Esophagus squamous epithelium (tissue), 5 donors: Measurements from ENCODE around the gene MYO7B. TPM values are rescaled to one million over a fixed set of nuclear protein-coding genes. Genes with fewer than 3 reads are reported as not detected.

Experiments
- DNase-seq: peaks from one replicate; lab custom pipeline; 2025; lab: John Stamatoyannopoulos, UW
- H3K27ac ChIP-seq, 4 donors: fragments of 200-600 bp; sonication (generic); one replicate each; pipeline ENCODE4 v1.5.1; 2016 to 2019; ENCODE audit warnings: mild to moderate bottlenecking in 1 of 4
- H3K27me3 ChIP-seq, 4 donors: fragments of 200-600 bp; sonication (generic); 1 replicate in 3 of 4; 2 replicates in 1 of 4; pipeline versions ENCODE4 v1.5.1 to v1.6.0; 2017 to 2021; ENCODE audit warnings: antibody characterized with exemption in 1 of 4
- H3K36me3 ChIP-seq, 3 donors: fragments of 200-600 bp; sonication (generic); one replicate each; pipeline ENCODE4 v1.5.1; 2016 to 2019
- H3K4me1 ChIP-seq, 3 donors: fragments of 200-600 bp; sonication (generic); one replicate each; pipeline ENCODE4 v1.5.1; 2017 to 2019
- H3K4me3 ChIP-seq, 4 donors: fragments of 200-600 bp; sonication (generic); 1 replicate in 3 of 4; 2 replicates in 1 of 4; pipeline ENCODE4 v1.5.1; 2016 to 2019; ENCODE audit warnings: mild to moderate bottlenecking in 2 of 4, moderate library complexity in 1 of 4
- H3K9me3 ChIP-seq, 3 donors: fragments of 200-600 bp; sonication (generic); one replicate each; pipeline ENCODE4 v1.5.1; 2016 to 2019
- POLR2A ChIP-seq, 4 donors: fragments of 450-650 bp; IDR thresholded peaks; one replicate each; pipeline ENCODE4 v1.6.1; 2017; ENCODE audit warnings: antibody characterized with exemption in 4 of 4, mild to moderate bottlenecking in 4 of 4, moderate library complexity in 3 of 4
- WGBS, 2 donors: methylation state at CpG; one replicate each; pipeline ENCODE4 v1.1.5; 2018; 5-methylcytosine and 5-hydroxymethylcytosine counted together
- intact Hi-C: fragments of 100-400 bp; cut with DNase I; formaldehyde crosslinking; loops from one replicate; pipeline ENCODE4 v1.15.0; 2022
- total RNA-seq, 4 donors: library from RNA; depleted of rRNA; stranded (reverse); fragments of >200 nt; gene quantifications; one replicate each; pipeline ENCODE4 v1.1.0, GENCODE V29; 2016
- TF ChIP-seq, protein P1 (sequence below), 6 experiments: fragments of 450-650 bp in 4 of 6; fragments of 200-600 bp in 2 of 6; sonication (generic) in 2 of 6; IDR thresholded peaks; one replicate each; pipeline ENCODE4 v1.5.1; 2016 to 2019; ENCODE audit warnings: antibody characterized with exemption in 6 of 6, mild to moderate bottlenecking in 4 of 6, moderate library complexity in 4 of 6
- donor health status: DM: yes; HTN: yes; CAD: no.

The MYO7B gene
- total RNA-seq, 4 donors from 2014 or later, result 0.19 TPM; not detected in 3

DNA sequence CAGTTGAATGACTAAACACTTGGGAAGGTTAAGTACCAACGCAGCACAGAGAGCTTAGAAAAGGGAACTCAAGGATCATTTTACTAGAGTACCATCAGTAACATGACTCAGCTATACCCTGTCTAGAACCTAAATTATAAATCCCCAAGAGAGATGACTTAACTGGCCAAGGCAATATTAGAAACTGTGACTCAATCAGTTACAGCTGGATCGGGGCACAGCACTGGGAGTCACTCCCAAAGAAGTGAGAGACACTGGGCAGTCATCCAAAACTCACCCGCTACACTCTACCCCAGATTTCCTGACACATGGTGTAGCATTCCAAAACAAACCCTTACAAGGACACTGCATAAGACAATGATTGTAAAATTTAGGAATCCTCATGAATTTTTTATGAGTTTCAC, 26.9 kb upstream of the MYO7B start:
- intact Hi-C loops, result no loop called here
- H3K4me3 ChIP-seq, result no peak overlapping the region
- H3K27me3 ChIP-seq, result no peaks in the 10 kb centered on the region
- TF ChIP-seq POLR2A (IDR thresholded peaks at IDR 0.05), result no peak
- TF ChIP-seq, protein P1, sequence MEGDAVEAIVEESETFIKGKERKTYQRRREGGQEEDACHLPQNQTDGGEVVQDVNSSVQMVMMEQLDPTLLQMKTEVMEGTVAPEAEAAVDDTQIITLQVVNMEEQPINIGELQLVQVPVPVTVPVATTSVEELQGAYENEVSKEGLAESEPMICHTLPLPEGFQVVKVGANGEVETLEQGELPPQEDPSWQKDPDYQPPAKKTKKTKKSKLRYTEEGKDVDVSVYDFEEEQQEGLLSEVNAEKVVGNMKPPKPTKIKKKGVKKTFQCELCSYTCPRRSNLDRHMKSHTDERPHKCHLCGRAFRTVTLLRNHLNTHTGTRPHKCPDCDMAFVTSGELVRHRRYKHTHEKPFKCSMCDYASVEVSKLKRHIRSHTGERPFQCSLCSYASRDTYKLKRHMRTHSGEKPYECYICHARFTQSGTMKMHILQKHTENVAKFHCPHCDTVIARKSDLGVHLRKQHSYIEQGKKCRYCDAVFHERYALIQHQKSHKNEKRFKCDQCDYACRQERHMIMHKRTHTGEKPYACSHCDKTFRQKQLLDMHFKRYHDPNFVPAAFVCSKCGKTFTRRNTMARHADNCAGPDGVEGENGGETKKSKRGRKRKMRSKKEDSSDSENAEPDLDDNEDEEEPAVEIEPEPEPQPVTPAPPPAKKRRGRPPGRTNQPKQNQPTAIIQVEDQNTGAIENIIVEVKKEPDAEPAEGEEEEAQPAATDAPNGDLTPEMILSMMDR (IDR thresholded peaks at IDR 0.05), result no peak
- peaks cover 8 to 35% (median 11%) of the 10 kb centered on the region in 3 donors for H3K4me1 ChIP-seq
- H3K36me3 ChIP-seq, result peaks cover 6 to 32% (median 10%) of the 10 kb centered on the region in 3 donors
- H3K27ac ChIP-seq, result peak overlapping the region; percentile 22 to 68 (median 63)
- 5 to 9% methylated on average over 3 of the region's 3 CpGs for WGBS, 2 donors
- DNase-seq, result peak; percentile 2
- H3K9me3 ChIP-seq, result no peaks in the 10 kb centered on the region

DNA sequence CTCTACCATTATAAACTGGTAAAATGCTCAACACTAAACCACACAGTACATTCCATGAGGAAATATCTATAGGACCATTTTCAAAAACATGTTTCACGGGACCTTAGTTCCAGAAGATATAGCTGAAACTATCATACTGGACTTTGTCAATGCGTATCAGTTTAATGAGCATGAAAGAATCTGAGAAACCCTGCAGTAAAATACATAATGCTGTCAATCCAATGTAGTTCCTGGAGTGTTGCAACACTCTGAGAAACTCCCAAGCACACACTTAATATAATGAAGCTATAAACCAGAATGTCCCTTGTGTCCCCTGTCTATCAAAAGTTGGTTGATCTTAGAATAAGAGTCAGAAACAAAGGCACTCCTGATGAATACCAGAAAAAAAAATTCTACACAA, 25.4 kb upstream of the MYO7B start:
- DNase-seq, result no peak
- peaks cover 11 to 47% (median 11%) of the 10 kb centered on the region in 3 donors for H3K4me1 ChIP-seq
- TF ChIP-seq POLR2A (IDR thresholded peaks at IDR 0.05), result no peak
- TF ChIP-seq, protein P1 (IDR thresholded peaks at IDR 0.05), result no peak

DNA sequence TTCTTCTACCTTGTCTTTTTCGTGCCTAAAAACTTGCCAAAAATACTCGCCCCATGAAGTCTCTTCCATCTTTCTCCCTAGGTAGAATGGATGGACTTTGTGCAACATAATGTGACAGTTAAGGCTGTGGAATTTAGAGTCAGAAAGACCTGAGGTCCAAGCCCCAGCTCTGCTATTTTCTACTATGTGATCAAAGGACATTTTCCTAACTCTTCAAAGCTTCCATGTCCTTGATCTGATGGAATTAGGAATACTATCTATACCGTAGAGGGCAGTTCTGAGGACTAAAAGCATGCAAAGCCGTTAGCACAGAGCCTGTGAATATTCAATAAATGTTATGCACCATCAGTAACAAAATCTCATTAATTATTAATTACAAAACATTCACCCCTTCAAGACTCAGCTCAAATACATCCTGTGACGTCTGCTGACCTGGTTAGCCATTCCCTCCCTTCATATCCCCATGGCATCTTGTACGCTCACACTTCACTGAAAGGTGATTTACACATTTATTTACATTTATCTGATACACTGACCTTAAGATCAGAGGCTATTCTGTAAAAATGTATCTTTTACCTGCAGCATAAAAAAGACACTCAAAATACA, 24.3 kb upstream of the MYO7B start:
- H3K4me1 ChIP-seq, result peaks cover 11 to 58% (median 22%) of the 10 kb centered on the region in 3 donors
- DNase-seq, result no peak
- intact Hi-C loops, result no loop called here
- H3K36me3 ChIP-seq, result peaks cover 0 to 36% (median 5%) of the 10 kb centered on the region in 3 donors
- H3K27ac ChIP-seq, result no peak overlapping the region
- no peaks in the 10 kb centered on the region for H3K27me3 ChIP-seq
- TF ChIP-seq, protein P1 (IDR thresholded peaks at IDR 0.05), result no peak
- TF ChIP-seq POLR2A (IDR thresholded peaks at IDR 0.05), result no peak
- 84 to 94% methylated on average over 6 of the region's 6 CpGs for WGBS, 2 donors
- H3K9me3 ChIP-seq, result no peaks in the 10 kb centered on the region
- H3K4me3 ChIP-seq, result no peak overlapping the region

More for the DNA sequence above, 25.4 kb upstream of the MYO7B start:
- Histone ChIP-seq H3K27me3 (no peaks in the 10 kb centered on the region), H3K36me3 (peaks cover 3 to 32% (median 7%) of the 10 kb centered on the region in 3 donors), H3K4me3 (no peak overlapping the region), H3K9me3 (no peaks in the 10 kb centered on the region), H3K27ac (peak overlapping the region in 1 of 4 donors; percentile 19)
- intact Hi-C loops, result no loop called here
- WGBS, 2 donors, result 84 to 86% methylated on average over 2 of the region's 2 CpGs

DNA sequence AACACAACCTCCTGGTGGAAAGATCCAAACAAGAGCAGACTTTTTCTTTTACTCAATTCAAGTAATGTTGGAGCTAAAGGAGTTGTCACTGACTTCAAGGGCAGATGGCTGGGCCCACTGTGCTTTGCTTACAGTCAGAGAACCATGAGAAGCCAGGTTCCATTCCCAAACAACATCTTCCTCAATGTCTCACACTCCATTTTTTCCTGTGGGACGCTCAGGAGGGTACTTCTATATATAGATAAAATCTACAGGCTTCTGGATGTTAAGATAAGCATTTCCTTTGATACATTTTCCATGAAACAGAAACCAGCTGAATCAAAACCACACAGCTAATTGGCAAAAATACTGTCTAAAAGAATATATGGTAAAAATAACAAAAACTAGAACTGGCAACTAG, 23.6 kb upstream of the MYO7B start:
- Histone ChIP-seq H3K27ac (no peak overlapping the region), H3K36me3 (peaks cover 0 to 44% (median 5%) of the 10 kb centered on the region in 3 donors), H3K4me3 (no peak overlapping the region), H3K27me3 (no peaks in the 10 kb centered on the region), H3K4me1 (peaks cover 11 to 59% (median 23%) of the 10 kb centered on the region in 3 donors), H3K9me3 (no peaks in the 10 kb centered on the region)
- no peak for DNase-seq
- TF ChIP-seq, protein P1 (IDR thresholded peaks at IDR 0.05), result no peak
- no peak for TF ChIP-seq POLR2A (IDR thresholded peaks at IDR 0.05)
- intact Hi-C loops, result no loop called here
- 63 to 88% methylated on average over 1 of the region's 1 CpG for WGBS, 2 donors

DNA sequence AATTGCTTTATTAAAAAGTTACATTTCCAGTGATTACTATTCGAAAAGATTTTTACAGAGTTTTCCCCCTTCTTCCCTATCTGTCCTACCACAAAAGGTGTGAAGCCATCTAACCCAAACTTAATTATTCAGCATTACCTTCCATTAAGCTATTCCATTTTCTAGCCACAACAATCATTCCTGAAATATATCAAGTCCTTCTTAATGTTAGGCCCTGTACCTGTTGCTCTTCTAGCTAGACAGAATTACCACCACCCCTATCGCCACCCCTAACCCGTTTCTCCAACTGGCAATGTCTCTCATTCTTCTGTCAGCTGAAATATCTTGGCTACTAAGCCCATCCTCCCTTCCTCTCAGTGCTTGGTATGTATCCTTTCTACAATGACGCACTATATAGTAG, 23.1 kb upstream of the MYO7B start:
- Histone ChIP-seq H3K4me1 (peaks cover 11 to 55% (median 21%) of the 10 kb centered on the region in 3 donors), H3K27me3 (no peaks in the 10 kb centered on the region), H3K4me3 (no peak overlapping the region), H3K27ac (no peak overlapping the region), H3K9me3 (no peaks in the 10 kb centered on the region), H3K36me3 (peaks cover 0 to 48% (median 5%) of the 10 kb centered on the region in 3 donors)
- WGBS, 2 donors, result 91% methylated on average over 4 of the region's 4 CpGs
- intact Hi-C loops, result no loop called here
- TF ChIP-seq, protein P1 (IDR thresholded peaks at IDR 0.05), result no peak
- no peak for TF ChIP-seq POLR2A (IDR thresholded peaks at IDR 0.05)
- DNase-seq, result no peak
